ENCODE measurements around the gene SEL1L. TPM values are rescaled to one million over a fixed set of nuclear protein-coding genes. Genes with fewer than 3 reads are reported as not detected.
A peak's percentile ranks its signal among the peaks of the same experiment; 100 is the strongest.

SEL1L gene
- polyA plus RNA-seq, 1 experiment, result 40.7 TPM

- CTCF ChIA-PET, result interaction anchor here (1.6 to 6.8 kb wide), 5 partner anchors 10 to 484 kb away, joined by 3 to 116 read pairs (median 26); no protein-coding TSS in a partner anchor
- H3K27me3 ChIP-seq (ENCODE audit: control insufficient read depth, insufficient read depth, low read length), result no peaks in the 10 kb centered on the region
- no peaks in the 10 kb centered on the region for H3K9me3 ChIP-seq (ENCODE audit: control insufficient read depth, insufficient read depth, low read length)
- TF ChIP-seq CTCF (IDR thresholded peaks at IDR 0.05; ENCODE audit: low read depth, low read length), result no peak
- H3K27ac ChIP-seq (ENCODE audit: low read depth, low read length), result no peak overlapping the region
- POLR2A ChIA-PET, result no interaction called here
- no peak for DNase-seq (ENCODE audit: low read depth, low spot score)
- no peak overlapping the region for H3K4me3 ChIP-seq (ENCODE audit: low read depth, low read length)
Observed at GRCh38 chr14:81454572-81455218, 79.0 kb downstream of the SEL1L start.

- peak; percentile 83 for TF ChIP-seq CTCF (IDR thresholded peaks at IDR 0.05; ENCODE audit: low read depth, low read length)
- POLR2A ChIA-PET, result no interaction called here
- Histone ChIP-seq H3K9me3 (ENCODE audit: control insufficient read depth, insufficient read depth, low read length) (no peaks in the 10 kb centered on the region), H3K4me3 (ENCODE audit: low read depth, low read length) (no peak overlapping the region), H3K27me3 (ENCODE audit: control insufficient read depth, insufficient read depth, low read length) (peaks cover 7% of the 10 kb centered on the region), H3K27ac (ENCODE audit: low read depth, low read length) (no peak overlapping the region)
- no peak for DNase-seq (ENCODE audit: low read depth, low spot score)
- CTCF ChIA-PET, result interaction anchor here (0.8 to 6.8 kb wide), 21 partner anchors 9 to 229 kb away, joined by 3 to 116 read pairs (median 4); no protein-coding TSS in a partner anchor
Observed at GRCh38 chr14:81453166-81453766, 80.4 kb downstream of the SEL1L start.

- no peak for DNase-seq (ENCODE audit: low read depth, low spot score)
- TF ChIP-seq CTCF (IDR thresholded peaks at IDR 0.05; ENCODE audit: low read depth, low read length), result no peak
- Histone ChIP-seq H3K4me3 (ENCODE audit: low read depth, low read length) (no peak overlapping the region), H3K9me3 (ENCODE audit: control insufficient read depth, insufficient read depth, low read length) (no peaks in the 10 kb centered on the region), H3K27me3 (ENCODE audit: control insufficient read depth, insufficient read depth, low read length) (peaks cover 7% of the 10 kb centered on the region), H3K27ac (ENCODE audit: low read depth, low read length) (no peak overlapping the region)
- POLR2A ChIA-PET, result no interaction called here
- CTCF ChIA-PET, result interaction anchor here (0.8 to 6.8 kb wide), 21 partner anchors 8 to 229 kb away, joined by 3 to 116 read pairs (median 5); no protein-coding TSS in a partner anchor
Observed at GRCh38 chr14:81452341-81453133, 81.1 kb downstream of the SEL1L start.

DNA sequence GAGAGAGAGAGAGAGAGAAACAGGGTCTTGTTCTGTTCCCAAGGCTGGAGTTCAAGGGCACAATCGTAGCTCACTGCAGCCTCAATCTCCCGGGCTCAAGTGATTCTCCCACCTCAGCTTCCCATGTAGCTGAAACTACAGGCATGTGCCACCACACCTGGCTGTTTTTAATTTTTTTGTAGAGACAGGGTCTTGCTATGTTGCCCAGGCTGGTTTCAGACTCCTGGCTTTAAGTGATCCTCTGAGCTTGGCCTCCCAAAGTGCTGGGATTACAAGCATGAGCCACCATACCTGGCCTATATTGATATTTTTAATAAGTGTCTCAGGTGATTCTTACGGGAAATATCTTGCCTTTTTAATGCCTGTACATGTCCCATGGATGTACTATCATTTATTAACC lies 82.7 kb downstream of the SEL1L start:
- Histone ChIP-seq H3K4me3 (ENCODE audit: low read depth, low read length) (no peak overlapping the region), H3K27me3 (ENCODE audit: control insufficient read depth, insufficient read depth, low read length) (peaks cover 10% of the 10 kb centered on the region), H3K27ac (ENCODE audit: low read depth, low read length) (no peak overlapping the region), H3K9me3 (ENCODE audit: control insufficient read depth, insufficient read depth, low read length) (no peaks in the 10 kb centered on the region)
- ChIA-PET CTCF (interaction anchor here (0.7 to 6.8 kb wide), 4 partner anchors 14 to 471 kb away, joined by 3 to 66 read pairs (median 16); no protein-coding TSS in a partner anchor), POLR2A (no interaction called here)
- no peak for DNase-seq (ENCODE audit: low read depth, low spot score)
- TF ChIP-seq CTCF (IDR thresholded peaks at IDR 0.05; ENCODE audit: low read depth, low read length), result no peak

Measured in AG04450 (cell line).